M059J (cell line): ENCODE data around the gene R3HDM1. TPM values are rescaled to one million over a fixed set of nuclear protein-coding genes. Genes with fewer than 3 reads are reported as not detected.
A peak's percentile ranks its signal among the peaks of the same experiment; 100 is the strongest.
"Not testable (repeated sequence)": the region's sequence is repeated elsewhere in the genome, so short reads cannot be mapped to it uniquely, and the experiment has no call there.

Source experiments
- DNase-seq: peaks from one replicate; pipeline ENCODE4 v3.0.0-alpha.2; 2012; ENCODE audit warnings: low read depth
- total RNA-seq: library from RNA; depleted of rRNA; stranded (reverse); fragments of >200 nt; shearing (Covaris generic); gene quantifications from 2 replicates; pipeline ENCODE4 v1.2.3, GENCODE V29; 2014

Gene R3HDM1
- total RNA-seq, 1 experiment from 2014 or later, result 19.7 TPM

DNA sequence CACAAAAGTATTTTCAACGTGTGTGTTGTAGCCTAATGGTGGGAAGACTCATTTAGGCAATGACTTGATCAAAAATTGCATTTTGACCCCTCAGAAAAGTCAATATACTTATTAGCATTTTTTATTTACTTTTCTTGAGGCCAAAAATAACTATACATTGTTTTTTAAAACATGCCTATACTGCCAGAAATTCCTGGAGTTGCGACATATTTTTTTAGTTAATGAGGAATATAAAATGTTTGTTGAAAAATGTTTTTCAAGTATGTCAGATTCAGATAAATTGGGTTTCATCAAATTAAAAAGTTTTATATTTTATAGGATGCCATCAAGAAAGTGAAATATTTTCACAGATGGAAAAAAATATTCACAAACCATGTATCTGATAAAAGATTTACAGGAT, 39.6 kb downstream of the R3HDM1 start:
- DNase-seq, result no peak

- DNase-seq, result no peak
These were observed 42.3 kb downstream of the R3HDM1 start for GRCh38 chr2:135573620-135574019.

GRCh38 chr2:135581282-135581681, 50.0 kb downstream of the R3HDM1 start:
- DNase-seq, result no peak

- DNase-seq, result no peak
These were observed 51.1 kb downstream of the R3HDM1 start for GRCh38 chr2:135582383-135582782.

- no peak for DNase-seq
These were observed 54.3 kb downstream of the R3HDM1 start for GRCh38 chr2:135585586-135585985.

DNA sequence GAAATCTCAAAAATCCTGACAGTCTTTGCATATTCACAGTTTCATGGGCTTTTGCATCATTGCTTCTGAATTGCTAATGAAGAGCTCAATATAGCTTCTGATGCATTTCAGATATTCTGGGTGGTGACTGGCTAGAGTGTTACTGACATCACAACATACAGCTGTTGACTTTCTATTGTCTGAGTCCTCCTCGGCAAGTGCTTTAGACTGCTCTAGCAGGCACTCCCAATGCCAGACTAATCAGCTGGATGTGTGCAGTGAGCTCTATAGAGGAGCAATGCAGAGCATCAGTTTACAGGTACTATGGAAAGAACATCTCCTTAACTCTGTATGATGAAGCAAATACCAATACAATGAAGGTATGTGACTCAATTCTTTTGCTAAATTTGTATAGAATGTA, 54.9 kb downstream of the R3HDM1 start:
- DNase-seq, result no peak

DNA sequence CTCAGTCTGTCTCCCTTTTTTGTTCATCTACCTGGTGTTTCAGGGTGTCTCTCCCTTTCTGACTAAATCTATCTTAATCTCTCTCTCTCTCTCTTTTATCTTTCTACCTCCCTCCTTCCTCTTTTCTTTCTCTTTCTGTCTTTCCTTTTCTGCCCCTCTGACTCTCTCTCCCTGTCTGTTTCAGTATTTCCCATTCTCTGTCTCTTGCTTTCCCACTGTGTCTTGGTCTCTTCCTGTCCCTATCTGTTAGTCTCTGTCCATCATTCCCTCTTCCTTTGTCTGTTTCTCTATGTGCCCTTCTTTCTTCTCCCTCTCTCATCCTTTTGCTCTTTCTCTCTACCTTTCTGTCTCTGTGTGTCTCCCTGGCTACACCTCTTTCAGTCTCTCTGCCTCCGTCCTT, 56.7 kb downstream of the R3HDM1 start:
- DNase-seq, result no peak

GRCh38 chr2:135590619-135591260, 59.5 kb downstream of the R3HDM1 start:
- no peak for DNase-seq

- DNase-seq, result peak; percentile 3
These were observed 69.6 kb downstream of the R3HDM1 start for GRCh38 chr2:135600915-135601314.

GRCh38 chr2:135603543-135603942, 72.3 kb downstream of the R3HDM1 start:
- DNase-seq, result no peak

- DNase-seq, result peak; percentile 6
These were observed 76.3 kb downstream of the R3HDM1 start for GRCh38 chr2:135607561-135607960.

- no peak for DNase-seq
These were observed 81.0 kb downstream of the R3HDM1 start for GRCh38 chr2:135612319-135612718.

GRCh38 chr2:135615404-135615803, 84.1 kb downstream of the R3HDM1 start:
- DNase-seq, result no peak

GRCh38 chr2:135617501-135618015, 86.3 kb downstream of the R3HDM1 start:
- no peak for DNase-seq

DNA sequence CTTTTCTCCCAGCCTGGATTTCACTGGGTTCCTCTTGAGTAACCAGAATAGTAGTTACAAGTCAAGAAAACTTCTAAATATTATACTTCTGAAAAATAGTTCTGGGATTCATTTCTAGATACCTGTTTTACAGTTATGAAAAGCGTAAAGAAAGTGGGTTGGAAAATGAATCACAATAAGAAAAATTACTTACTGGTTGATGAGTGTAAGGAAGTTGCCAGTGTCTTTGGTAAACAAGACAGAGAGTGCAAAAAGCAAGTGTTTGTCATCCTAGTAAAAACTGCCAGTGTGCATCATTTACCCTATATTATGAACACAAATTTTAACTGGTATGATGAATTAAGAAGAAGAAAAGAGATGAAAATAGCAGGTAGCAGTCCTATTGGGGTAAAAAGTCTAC, 88.9 kb downstream of the R3HDM1 start:
- DNase-seq, result no peak

GRCh38 chr2:135629520-135629919, 98.2 kb downstream of the R3HDM1 start:
- DNase-seq, result no peak

- not testable (repeated sequence) for DNase-seq
These were observed 98.8 kb downstream of the R3HDM1 start for GRCh38 chr2:135630034-135630433.

DNA sequence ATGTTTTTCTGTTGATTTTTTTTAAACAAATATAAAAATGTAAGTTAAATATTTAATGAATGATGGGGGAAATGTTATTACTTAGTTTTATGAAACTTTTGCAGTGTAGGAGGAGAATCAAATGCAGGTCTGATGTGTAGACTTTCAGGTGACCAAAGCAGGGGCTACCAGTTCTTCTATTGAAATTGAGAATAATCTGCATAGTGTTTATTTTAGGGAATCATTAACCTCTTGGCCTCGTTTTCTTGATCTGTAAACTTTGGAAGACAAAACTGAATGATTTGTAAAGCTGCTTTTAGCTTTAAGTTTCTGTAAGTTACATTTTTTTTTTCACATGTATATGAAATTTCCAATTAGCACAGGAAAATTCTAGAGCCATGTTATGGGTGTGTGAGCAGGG, 99.2 kb downstream of the R3HDM1 start:
- DNase-seq, result no peak

DNA sequence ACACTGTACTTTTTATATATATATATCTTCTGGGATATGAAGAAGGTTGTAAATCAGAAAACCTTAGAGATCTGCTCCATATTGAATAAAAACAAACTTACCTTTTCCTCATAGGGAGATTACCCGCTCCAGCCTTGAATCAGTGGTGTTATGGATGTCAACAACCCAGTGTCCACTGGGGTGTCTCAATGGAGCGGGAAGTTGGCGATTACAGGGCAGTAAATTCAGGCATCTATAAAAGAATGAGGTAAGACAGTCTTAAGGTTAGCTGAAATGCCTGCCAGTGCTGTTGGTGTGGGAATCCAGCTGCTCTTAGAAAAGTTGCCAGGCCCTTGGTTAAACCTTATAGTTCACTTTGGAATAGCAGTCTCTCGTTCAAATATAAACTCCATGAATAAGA, 102.3 kb downstream of the R3HDM1 start:
- DNase-seq, result no peak

DNA sequence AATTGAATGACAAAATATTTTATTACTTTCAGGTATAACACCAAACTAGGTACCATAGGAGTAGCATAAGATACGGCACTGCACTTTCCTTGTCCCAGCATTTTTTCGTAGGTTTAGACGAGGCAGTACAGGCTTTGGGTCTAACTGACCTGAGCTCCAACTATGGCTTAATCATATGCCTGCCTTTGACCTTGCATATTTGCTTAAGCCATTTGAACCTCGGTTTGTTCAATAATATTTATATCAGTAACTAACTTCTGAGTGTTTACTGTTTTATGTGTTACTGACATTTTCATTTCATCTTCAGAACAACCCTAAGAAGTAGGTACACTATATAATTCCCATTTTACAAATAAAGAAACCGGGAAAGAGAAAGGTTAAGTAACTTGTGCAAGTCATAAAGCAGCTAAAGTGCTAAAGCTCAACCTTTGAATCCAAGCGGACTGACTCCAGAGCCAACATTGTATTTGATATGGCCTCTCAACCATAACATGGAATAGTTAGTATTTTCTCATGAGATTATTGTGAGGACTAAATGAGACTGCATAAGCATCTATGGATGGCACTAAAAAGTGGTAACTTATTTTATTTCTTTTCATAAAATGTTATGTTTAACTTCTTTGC, 104.0 kb downstream of the R3HDM1 start:
- no peak for DNase-seq

GRCh38 chr2:135636982-135637381, 105.7 kb downstream of the R3HDM1 start:
- DNase-seq, result no peak

DNA sequence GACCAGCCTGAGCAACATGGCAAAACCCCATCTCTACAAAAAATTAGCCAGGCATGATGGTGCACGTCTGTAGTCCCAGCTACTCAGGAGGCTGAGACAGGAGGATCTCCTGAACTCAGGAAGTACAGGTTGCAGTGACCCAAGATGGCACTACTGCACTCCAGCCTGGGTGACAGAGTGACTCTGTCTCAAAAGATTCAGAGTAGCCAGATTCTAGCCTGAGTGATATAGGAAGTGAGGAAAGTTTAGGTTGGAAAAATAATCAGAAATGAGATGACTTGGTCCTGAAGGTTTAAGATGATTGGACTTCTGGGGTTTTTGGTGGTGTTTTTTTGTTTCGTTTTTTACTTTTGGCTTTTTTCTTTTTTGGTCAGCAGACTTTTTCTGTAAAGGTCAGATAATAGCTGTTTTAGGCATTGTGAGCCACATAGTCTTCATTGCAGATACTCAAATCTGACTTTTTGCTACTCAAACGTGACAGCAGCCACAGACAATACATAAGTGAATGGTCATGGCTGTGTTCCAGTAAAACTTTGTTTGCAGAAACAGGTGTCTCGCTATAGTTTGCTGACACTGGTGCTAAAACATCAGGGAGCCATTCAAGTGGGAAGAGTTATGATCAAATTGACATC, 106.3 kb downstream of the R3HDM1 start:
- DNase-seq, result no peak

GRCh38 chr2:135638825-135639224, 107.5 kb downstream of the R3HDM1 start:
- no peak for DNase-seq
